HG02938 (cell line): ENCODE measurements around the gene RFX1.
"Not testable (repeated sequence)": the region's sequence is repeated elsewhere in the genome, so short reads cannot be mapped to it uniquely, and the experiment has no call there.

ENCODE experiments used
- ATAC-seq: cut with Tn5 transposase; IDR thresholded peaks from one replicate; pipeline ENCODE4 v1.9.1; 2021; ENCODE audit warnings: mild to moderate bottlenecking, moderate library complexity; ENCODE audit not compliant: unreplicated experiment

RFX1 gene

DNA sequence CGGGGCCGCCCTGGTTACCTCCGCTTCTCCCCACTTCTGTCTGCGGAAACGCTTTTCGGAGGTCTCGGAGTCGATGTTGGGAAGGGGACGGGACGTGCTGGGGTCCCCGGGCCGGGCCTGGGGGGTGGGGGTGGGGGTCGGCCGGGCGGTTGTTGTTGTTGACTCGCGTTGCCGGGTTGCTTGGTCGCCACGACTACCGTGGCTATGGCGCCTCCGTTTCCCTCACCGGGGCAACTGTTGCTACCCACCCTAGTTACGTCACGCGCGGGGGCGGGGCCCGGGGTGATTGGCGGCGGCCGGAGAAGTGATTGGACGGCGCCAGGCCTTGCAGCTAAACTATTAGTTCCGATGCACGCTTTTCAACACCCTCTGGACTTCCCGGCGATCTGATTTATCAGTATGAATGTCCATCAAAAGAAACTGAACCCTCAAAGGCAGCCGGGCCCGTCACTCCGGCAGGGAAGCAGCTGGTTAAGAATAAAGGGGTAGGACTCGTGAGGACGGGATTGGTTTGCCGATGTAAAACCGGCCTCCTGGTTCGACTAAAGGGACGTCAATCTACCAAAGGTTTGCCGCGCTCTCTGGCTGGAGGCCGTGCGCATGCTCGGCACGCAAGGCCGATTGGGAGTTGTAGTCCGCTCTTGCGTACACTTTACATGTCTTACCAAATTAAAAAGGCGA lies at the start of gene RFX1:
TSS of gene RFX1 (minus strand) at position 236 of the 681 bp plus-strand sequence. CDS start 12,477 bp downstream, outside the sequence.
- peak; percentile 77 for ATAC-seq

GRCh38 chr19:14055396-14055795 lies 49.3 kb upstream of the RFX1 start:
- ATAC-seq: no peak

DNA sequence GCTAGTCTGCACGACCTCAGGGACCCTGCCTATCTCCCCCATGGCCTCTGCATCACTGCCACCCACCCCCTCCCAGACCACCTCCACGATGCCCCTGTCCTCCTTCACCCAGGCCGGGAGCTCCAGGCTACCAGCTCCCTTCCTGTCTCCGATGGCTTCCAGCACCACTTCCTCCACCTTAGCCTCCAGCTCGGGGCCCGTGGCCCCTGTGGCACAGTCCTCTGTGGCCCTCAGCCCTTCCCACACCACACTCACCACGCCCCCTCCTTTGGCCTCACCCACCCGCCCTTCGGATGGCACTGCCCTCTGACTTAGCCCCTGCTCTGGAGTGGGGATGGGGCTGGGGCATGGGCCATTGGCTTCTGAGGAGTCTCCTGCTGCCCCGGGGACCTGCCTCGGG lies 48.6 kb upstream of the RFX1 start:
- no peak for ATAC-seq

DNA sequence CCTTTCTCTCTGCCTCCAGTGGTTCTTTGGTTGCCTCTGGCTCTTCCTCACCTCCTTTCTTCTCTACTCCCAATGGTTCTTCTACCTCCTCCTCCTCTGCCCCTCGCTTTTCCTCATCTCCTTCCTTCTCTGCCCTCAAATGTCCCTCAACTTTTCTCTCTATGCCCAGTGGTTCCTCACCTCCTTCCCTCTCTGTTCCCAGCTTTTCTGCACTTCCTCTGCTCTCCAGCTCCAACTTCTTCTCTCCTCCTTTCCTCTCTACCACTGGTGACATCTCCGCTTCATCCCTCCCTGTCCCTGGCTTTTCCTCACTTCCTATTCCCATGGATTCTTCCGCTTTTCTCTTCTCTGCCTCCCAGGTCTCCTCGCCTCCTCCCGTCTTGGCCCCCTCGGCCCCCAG lies 48.0 kb upstream of the RFX1 start:
- ATAC-seq: no peak

GRCh38 chr19:14053500-14053899 lies 47.4 kb upstream of the RFX1 start:
- no peak for ATAC-seq

- ATAC-seq: no peak
Observed at GRCh38 chr19:14053032-14053431, 46.9 kb upstream of the RFX1 start.

DNA sequence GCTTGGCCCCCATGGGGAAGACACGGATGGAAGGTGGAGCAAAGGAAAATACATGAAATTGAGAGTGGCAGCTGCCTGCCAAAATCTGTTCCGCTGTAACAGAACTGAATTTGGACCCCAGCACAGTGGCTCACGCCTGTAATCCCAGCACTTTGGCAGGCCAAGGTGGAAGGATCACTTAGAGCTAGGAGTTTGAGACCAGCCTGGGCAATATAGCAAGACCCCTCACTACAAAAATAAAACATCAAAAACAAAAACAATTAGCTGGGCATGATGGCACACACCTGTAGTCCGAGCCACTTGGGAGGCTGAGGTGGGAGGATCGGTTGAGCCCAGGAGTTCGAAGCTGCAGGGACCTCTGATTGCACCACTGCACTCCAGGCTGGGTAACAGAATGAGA lies 46.4 kb upstream of the RFX1 start:
- ATAC-seq: no peak

DNA sequence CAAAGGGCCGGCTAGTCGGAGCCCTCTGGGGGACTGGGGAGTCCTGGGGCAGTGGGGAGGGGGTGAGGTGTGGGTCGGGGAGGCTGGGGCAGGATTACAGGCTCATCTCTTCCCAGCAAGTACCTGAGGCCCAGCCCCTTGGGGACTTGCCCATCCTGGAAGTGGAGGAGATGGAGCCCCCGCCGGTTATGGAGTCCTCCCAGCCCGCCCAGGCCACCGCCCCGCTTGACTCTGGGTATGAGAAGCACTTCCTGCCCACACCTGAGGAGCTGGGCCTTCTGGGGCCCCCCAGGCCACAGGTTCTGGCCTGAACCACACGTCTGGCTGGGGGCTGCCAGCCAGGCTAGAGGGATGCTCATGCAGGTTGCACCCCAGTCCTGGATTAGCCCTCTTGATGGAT lies 45.9 kb upstream of the RFX1 start:
- ATAC-seq: no peak

GRCh38 chr19:14050961-14051360 lies 44.8 kb upstream of the RFX1 start:
- ATAC-seq: not testable (repeated sequence)

DNA sequence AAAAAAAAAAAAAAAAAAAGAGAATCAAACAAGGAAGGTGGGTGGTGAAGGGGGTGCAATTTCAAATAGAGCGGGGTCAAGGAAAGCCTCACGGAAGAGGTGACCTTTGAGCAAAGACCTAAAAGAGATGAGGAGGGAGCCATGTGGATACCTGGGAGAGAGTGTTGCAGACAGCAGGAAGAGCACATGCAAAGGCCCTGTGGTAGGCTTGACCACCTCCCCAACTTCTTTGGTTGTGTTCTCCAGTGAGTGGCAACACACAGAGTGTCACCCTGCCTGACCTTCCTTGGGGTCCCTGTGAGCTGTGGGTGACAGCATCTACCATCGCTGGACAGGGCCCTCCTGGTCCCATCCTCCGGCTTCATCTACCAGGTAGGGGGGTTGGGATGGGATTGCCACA lies 44.4 kb upstream of the RFX1 start:
- no peak for ATAC-seq

DNA sequence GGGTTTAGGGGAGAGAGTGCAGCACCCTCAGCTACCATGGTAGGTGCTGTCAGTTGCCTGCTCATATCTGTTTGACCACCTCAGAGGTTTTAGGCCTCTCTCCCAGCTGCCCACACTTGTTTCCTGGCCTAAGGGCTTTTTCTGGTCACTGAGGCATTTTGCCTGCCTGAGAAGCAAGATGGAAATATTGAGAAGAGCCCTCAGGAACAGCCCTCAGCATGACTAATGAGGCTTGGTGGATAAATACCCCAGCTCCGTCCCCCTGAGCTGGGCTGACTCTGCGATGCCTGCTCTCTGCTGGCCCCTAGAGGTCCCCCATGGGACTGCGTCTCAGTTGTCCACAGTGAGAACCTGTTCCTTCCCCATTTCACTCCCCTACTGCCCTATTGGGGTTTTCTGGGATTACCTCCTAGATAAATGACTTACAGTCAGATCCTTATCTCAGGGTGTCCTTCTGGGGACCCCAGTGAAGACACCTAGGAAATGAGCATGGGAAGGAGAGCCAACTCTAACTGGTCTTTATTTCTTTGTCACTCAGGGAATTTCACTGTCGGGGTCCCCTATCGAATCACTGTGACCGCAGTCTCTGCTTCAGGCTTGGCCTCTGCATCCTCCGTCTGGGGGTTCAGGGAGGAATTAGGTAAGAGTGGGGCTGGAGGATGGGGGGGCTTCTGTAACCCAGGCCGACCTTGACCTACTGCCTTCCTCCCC lies 42.5 kb upstream of the RFX1 start:
- ATAC-seq: no peak

DNA sequence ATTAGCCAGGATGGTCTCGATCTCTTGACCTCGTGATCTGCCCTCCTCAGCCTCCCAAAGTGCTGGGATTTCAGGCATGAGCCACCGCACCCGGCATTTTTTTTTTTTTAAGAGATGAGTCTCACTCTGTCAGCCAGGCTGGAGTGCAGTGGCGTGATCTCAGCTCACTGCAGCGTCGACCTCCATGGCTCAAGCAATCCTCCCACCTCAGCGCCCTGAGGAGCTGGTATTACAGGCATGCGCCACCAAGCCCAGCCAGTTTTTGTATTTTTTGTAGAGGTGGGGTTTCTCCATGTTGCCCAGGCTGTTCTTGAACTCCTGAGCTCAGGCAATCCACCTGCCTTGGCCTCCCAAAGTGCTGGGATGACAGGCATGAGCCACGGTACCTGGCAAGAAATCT lies 41.7 kb upstream of the RFX1 start:
- ATAC-seq: not testable (repeated sequence)

- not testable (repeated sequence) for ATAC-seq
Observed at GRCh38 chr19:14042659-14043608, 36.8 kb upstream of the RFX1 start.

DNA sequence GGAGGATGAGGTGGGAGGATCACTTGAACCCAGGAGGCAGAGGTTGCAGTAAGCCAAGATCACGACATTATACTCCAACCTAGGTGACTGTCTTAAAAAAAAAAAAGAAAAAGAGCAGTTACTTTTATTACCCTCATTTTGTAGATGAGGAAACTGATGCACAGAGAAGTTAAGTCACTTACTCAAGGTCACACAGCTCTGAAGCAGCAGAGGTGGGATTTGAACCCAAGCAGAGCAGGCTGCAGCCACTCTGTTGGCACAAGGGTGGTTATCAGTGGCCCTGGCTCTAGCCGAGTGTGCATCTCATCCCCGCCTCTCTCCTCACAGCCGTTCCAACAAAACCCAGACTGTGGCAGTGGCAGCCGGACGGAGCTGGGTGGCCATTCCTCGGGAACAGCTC lies 33.1 kb upstream of the RFX1 start:
- ATAC-seq: no peak

GRCh38 chr19:14035706-14036105 lies 29.6 kb upstream of the RFX1 start:
- no peak for ATAC-seq

DNA sequence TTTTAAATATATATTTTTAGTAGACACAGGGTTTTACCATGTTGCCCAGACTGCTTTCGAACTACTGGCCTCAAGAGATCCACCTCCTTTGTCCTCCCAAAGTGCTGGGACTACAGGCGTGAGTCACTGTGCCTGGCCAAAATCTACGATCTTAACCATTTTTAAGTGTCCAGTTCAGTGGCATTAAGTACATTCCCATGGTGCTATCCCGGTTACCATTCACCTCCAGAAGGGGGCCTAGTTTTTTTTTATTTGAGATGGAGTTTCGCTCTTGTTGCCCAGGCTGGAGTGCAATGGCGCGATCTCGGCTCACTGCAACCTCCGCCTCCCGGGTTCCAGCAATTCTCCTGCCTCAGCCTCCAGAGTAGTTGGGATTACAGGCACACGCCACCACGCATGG lies 29.0 kb upstream of the RFX1 start:
- ATAC-seq: not testable (repeated sequence)

- no peak for ATAC-seq
Observed at GRCh38 chr19:14033946-14034345, 27.8 kb upstream of the RFX1 start.

- peak; percentile 62 for ATAC-seq
Observed at GRCh38 chr19:14031719-14032480, 25.8 kb upstream of the RFX1 start, which contains the start of gene IL27RA. Gene IL27RA (plus strand): TSS chr19:14031762. CDS start chr19:14031873, 111 bp downstream.

DNA sequence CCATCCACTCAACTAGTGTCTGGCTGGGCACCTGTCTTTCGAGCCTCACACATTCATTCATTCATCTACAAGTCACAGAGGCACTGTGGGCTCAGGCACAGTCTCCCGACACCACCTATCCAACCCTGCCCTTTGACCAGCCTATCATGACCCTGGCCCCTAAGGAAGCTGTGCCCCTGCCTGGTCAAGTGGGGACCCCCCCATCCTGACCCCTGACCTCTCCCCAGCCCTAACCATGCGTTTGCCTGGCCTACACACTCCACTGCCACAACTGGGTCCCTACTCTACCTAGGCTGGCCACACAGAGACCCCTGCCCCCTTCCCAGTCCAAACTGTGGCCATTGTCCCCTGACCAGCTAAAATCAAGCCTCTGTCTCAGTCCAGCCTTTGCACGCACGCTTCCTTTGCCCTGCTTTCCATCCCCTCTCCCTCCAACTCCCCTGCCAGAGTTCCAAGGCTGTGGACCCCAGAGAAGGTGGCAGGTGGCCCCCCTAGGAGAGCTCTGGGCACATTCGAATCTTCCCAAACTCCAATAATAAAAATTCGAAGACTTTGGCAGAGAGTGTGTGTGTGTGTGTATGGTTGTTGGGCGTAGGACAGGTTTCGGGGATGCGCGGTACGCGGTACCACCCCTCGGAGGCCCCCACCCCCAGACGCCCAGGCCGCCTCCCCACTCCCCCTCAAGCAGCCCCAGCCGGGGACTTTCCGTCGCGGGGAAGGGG lies 25.0 kb upstream of the RFX1 start:
- no peak for ATAC-seq

GRCh38 chr19:14028901-14029300 lies 22.8 kb upstream of the RFX1 start:
- ATAC-seq: no peak
